ENCODE results near the gene C9orf72. TPM values are rescaled to one million over a fixed set of nuclear protein-coding genes. Genes with fewer than 3 reads are reported as not detected.

C9orf72 gene
- total and polyA plus RNA-seq, 2 of the 4 experiments (the other 2 are of a cell fraction): 2.0 to 3.4 TPM

DNA sequence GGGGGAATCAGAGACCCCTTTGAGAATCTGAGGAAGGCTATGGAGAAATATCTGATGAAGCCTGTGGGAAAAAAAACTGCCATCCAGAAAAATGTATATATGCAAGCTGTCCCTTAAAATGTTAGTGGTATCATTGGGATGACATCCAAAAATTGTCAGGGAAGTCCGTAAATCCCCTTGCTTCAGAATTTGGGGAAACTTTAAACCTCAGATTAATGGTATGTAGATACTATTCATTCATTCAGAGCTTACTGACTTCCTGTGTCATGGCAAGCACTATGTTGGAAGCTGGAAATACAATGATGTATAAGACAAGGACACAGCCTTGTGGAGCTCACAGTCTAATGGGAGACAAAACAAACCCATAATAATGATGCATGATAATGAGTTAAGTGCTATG is 32.8 kb downstream of the C9orf72 start:
- Histone ChIP-seq H4K8ac (ENCODE audit: low read depth in 2 of 2, low read length in 2 of 2) (no peak overlapping the region), H2BK15ac (ENCODE audit: low read depth, low read length) (no peak overlapping the region), H2AFZ (replicated peaks; ENCODE audit: low read length, poor library complexity) (no peak overlapping the region), H2AK5ac (ENCODE audit: low read depth, low read length) (no peak overlapping the region), H3K14ac (replicated peaks; ENCODE audit: low read depth, low read length) (no peak overlapping the region), H4K5ac (ENCODE audit: low read depth, low read length) (no peak overlapping the region), H3K4me1 (ENCODE audit: control insufficient read depth, insufficient read depth, low read length) (peaks cover 11% of the 10 kb centered on the region), H3K56ac (ENCODE audit: extremely low read depth, insufficient read depth, low read length) (no peak overlapping the region), H3K27ac (ENCODE audit: insufficient read depth, low read length) (no peak overlapping the region), H3K4me3 (ENCODE audit: insufficient read depth, low read depth, low read length) (no peak overlapping the region), H3K4ac (ENCODE audit: low read depth, low read length) (no peak overlapping the region), H3K9me3 (ENCODE audit: control insufficient read depth, insufficient read depth, low read length) (no peaks in the 10 kb centered on the region), H3K9me1 (ENCODE audit: insufficient read depth, low read length) (peaks cover 6% of the 10 kb centered on the region; the same call in 1 of the 2 replicates), H3K9ac (ENCODE audit: low read depth, low read length) (no peak overlapping the region), H4K20me1 (ENCODE audit: insufficient read depth, low read length) (no peaks in the 10 kb centered on the region), H3K36me3 (ENCODE audit: control insufficient read depth, insufficient read depth, low read length) (no peaks in the 10 kb centered on the region), H2BK5ac (ENCODE audit: low read depth, low read length, poor library complexity, severe bottlenecking) (peak overlapping the region; percentile 21), H3K79me1 (ENCODE audit: low read depth in 1 of 2, low read length in 2 of 2) (no peaks in the 10 kb centered on the region), H3K18ac (ENCODE audit: low read depth, low read length) (peak overlapping the region; percentile 39; the same call in 1 of the 2 replicates), H2BK20ac (ENCODE audit: low read depth, low read length) (no peak overlapping the region), H3K4me2 (ENCODE audit: low read depth, low read length) (no peak overlapping the region; the same call in 1 of the 2 replicates), H3K23ac (ENCODE audit: low read depth, low read length) (no peak overlapping the region), H2AK9ac (replicated peaks; ENCODE audit: low read depth, low read length, poor library complexity) (no peak overlapping the region), H3K27me3 (ENCODE audit: control insufficient read depth, insufficient read depth, low read length) (no peaks in the 10 kb centered on the region), H4K91ac (ENCODE audit: insufficient read depth, low read depth, low read length) (no peak overlapping the region), H2BK120ac (ENCODE audit: low read depth, low read length) (no peak overlapping the region)
- WGBS, 2 experiments (ENCODE audit: extremely low coverage in 2 of 2, insufficient read length in 1 of 2): no CpG with 5 or more reads among the region's 1 CpG
- in situ Hi-C loops (cut with MboI; ENCODE audit: low sequenced_read_pairs): no loop called here
- dilution Hi-C loops (cut with HindIII; ENCODE audit: low sequenced_read_pairs, unreplicated experiment): no loop called here
- ChIA-PET POLR2A (ENCODE audit: unreplicated experiment) (no interaction called here), CTCF (interaction anchor here (0.7 to 3.1 kb wide), 3 partner anchors 10 to 857 kb away, joined by 3 to 16 read pairs (median 7); partner anchors contain the start of gene MOB3B)
- intact Hi-C loops (cut with micrococcal nuclease): loop anchor here (1.0 to 10.0 kb wide), 3 partner anchors 33 to 666 kb away; partner anchors contain the start of gene C9orf72
- no peak for TF ChIP-seq RAD21 (IDR thresholded peaks at IDR 0.05; ENCODE audit: low read length)
- TF ChIP-seq, protein P1, sequence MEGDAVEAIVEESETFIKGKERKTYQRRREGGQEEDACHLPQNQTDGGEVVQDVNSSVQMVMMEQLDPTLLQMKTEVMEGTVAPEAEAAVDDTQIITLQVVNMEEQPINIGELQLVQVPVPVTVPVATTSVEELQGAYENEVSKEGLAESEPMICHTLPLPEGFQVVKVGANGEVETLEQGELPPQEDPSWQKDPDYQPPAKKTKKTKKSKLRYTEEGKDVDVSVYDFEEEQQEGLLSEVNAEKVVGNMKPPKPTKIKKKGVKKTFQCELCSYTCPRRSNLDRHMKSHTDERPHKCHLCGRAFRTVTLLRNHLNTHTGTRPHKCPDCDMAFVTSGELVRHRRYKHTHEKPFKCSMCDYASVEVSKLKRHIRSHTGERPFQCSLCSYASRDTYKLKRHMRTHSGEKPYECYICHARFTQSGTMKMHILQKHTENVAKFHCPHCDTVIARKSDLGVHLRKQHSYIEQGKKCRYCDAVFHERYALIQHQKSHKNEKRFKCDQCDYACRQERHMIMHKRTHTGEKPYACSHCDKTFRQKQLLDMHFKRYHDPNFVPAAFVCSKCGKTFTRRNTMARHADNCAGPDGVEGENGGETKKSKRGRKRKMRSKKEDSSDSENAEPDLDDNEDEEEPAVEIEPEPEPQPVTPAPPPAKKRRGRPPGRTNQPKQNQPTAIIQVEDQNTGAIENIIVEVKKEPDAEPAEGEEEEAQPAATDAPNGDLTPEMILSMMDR (conservative IDR thresholded peaks at IDR 0.05; ENCODE audit: low read depth, low read length): no peak
- no peak for TF ChIP-seq POLR2A (IDR thresholded peaks at IDR 0.05; ENCODE audit: low read depth, low read length)
- no peak for TF ChIP-seq MAZ (IDR thresholded peaks at IDR 0.05; ENCODE audit: borderline replicate concordance, low read depth, low read length)
- no peak for TF ChIP-seq CEBPB (IDR thresholded peaks at IDR 0.05; ENCODE audit: low read depth, low read length)
- no peak for TF ChIP-seq RFX5 (IDR thresholded peaks at IDR 0.05; ENCODE audit: low read depth, low read length)
- TF ChIP-seq MAFK (IDR thresholded peaks at IDR 0.05; ENCODE audit: low read depth, low read length): no peak
- TF ChIP-seq, protein P2, sequence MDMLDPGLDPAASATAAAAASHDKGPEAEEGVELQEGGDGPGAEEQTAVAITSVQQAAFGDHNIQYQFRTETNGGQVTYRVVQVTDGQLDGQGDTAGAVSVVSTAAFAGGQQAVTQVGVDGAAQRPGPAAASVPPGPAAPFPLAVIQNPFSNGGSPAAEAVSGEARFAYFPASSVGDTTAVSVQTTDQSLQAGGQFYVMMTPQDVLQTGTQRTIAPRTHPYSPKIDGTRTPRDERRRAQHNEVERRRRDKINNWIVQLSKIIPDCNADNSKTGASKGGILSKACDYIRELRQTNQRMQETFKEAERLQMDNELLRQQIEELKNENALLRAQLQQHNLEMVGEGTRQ (IDR thresholded peaks at IDR 0.05; ENCODE audit: low read depth, low read length): no peak
- TF ChIP-seq SMC3 (IDR thresholded peaks at IDR 0.05; ENCODE audit: low read depth, low read length): no peak
- TF ChIP-seq CHD1 (IDR thresholded peaks at IDR 0.05; ENCODE audit: low read depth, low read length): no peak
- no peak for TF ChIP-seq RCOR1 (IDR thresholded peaks at IDR 0.05; ENCODE audit: insufficient replicate concordance, low read length)
- TF ChIP-seq NFE2L2 (IDR thresholded peaks at IDR 0.05; ENCODE audit: low read depth, low read length): no peak
- TF ChIP-seq BHLHE40 (IDR thresholded peaks at IDR 0.05; ENCODE audit: low read depth, low read length): no peak
- TF ChIP-seq FOS (IDR thresholded peaks at IDR 0.05; ENCODE audit: low read depth, low read length): no peak
- TF ChIP-seq, protein P3, sequence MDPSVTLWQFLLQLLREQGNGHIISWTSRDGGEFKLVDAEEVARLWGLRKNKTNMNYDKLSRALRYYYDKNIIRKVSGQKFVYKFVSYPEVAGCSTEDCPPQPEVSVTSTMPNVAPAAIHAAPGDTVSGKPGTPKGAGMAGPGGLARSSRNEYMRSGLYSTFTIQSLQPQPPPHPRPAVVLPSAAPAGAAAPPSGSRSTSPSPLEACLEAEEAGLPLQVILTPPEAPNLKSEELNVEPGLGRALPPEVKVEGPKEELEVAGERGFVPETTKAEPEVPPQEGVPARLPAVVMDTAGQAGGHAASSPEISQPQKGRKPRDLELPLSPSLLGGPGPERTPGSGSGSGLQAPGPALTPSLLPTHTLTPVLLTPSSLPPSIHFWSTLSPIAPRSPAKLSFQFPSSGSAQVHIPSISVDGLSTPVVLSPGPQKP (IDR thresholded peaks at IDR 0.05; ENCODE audit: borderline replicate concordance, low read depth, low read length): no peak
- no peak for TF ChIP-seq MXI1 (IDR thresholded peaks at IDR 0.05; ENCODE audit: borderline replicate concordance, low read depth, low read length)
- DNase-seq (peak; percentile 55), ATAC-seq (ENCODE audit: low read depth) (peak; percentile 40)
- BruUV-seq (replicated peaks): no TSS peak
